A549 treated with Mapracorat at 1 μM for 4 hours (cell line): ENCODE results near the gene UQCRFS1. TPM values are rescaled to one million over a fixed set of nuclear protein-coding genes. Genes with fewer than 3 reads are reported as not detected.

Experiments used
- total RNA-seq: library from RNA; stranded (reverse); fragments of 200-300 nt; extraction: Qiagen RNA extraction; gene quantifications from 5 replicates; pipeline ENCODE4 v1.2.3, GENCODE V29; 2022

Gene UQCRFS1
- total RNA-seq = 114 to 133 TPM (median 129 TPM) in 5 replicates

DNA sequence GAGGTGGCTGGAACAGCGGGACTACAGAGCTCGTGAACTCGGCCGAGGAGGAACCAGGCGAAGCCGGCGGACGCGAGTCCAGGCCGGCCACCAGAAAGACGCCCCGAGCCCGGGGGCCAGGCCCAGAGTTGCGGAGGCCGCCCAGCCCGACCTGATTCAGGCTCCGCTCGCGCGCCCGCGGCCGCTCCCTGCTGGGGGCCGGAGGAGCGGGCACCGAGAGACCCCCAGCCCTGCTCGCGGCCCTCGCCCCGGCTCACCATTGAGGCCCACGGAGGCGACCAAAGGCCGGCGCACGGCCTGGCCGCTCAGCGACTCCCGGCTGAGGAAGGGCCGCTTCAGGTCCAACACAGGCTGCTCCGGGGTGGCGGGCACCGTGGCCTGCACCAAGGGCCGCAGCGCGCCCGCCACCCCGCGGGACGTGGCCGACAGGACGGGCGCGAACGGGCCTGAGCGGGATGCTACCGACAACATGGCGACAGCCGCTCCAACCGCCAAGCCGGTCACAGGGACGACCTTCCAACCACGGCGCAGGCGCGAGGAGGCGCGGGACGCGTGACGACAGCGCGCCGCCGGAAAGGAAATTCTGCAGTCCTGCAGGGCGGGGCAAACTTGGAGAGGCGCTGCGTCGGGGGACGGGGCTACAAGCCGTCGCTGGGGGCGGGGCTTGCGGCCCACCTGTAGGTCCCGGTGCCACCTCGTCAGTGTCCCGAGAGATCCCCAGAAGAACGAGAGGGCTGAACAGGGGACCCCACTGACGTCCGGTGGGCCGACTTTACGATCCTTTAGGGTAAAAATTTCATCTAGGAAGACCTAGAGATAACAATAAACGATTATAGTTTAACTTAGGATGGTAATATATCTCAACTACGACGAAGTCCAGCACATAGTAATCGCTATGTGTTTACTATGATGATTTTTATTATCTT is at the start of gene UQCRFS1:
TSS of gene UQCRFS1 (minus strand) at position 504 of the 926 bp plus-strand sequence. CDS start at position 471, 33 bp downstream.

